HG03045 (cell line): Measurements from ENCODE around the gene WNT3A.
A peak's percentile ranks its signal among the peaks of the same experiment; 100 is the strongest.

Experiments used
- ATAC-seq: cut with Tn5 transposase; IDR thresholded peaks from one replicate; pipeline ENCODE4 v1.9.1; 2021; ENCODE audit warnings: mild to moderate bottlenecking, moderate library complexity; ENCODE audit not compliant: unreplicated experiment

Gene WNT3A

GRCh38 chr1:228097333-228098081, 90.7 kb downstream of the WNT3A start:
- ATAC-seq, result no peak

- no peak for ATAC-seq
These were observed 91.6 kb downstream of the WNT3A start for GRCh38 chr1:228098323-228098931.

- ATAC-seq, result no peak
These were observed 92.5 kb downstream of the WNT3A start for GRCh38 chr1:228099331-228099732.

GRCh38 chr1:228100822-228101613, 94.2 kb downstream of the WNT3A start:
- no peak for ATAC-seq

GRCh38 chr1:228101614-228101993, 94.8 kb downstream of the WNT3A start:
- ATAC-seq, result peak; percentile 0

- ATAC-seq, result peak; percentile 20
These were observed 95.4 kb downstream of the WNT3A start for GRCh38 chr1:228101994-228102790.

- ATAC-seq, result peak; percentile 68
These were observed 96.2 kb downstream of the WNT3A start, which contains the start of gene C1orf35 for GRCh38 chr1:228102791-228103620. Gene C1orf35, minus strand, starts transcription at chr1:228103325. Its CDS starts 98 bp downstream, at chr1:228103227.

GRCh38 chr1:228104526-228105269, 97.9 kb downstream of the WNT3A start:
- ATAC-seq, result no peak

GRCh38 chr1:228105270-228105995, 98.6 kb downstream of the WNT3A start:
- ATAC-seq, result no peak

- ATAC-seq, result no peak
These were observed 99.4 kb downstream of the WNT3A start for GRCh38 chr1:228105996-228106799.

- no peak for ATAC-seq
These were observed 99.9 kb downstream of the WNT3A start for GRCh38 chr1:228106800-228107054.

GRCh38 chr1:228107636-228108035, 100.8 kb downstream of the WNT3A start:
- ATAC-seq, result no peak

GRCh38 chr1:228108055-228108690, 101.4 kb downstream of the WNT3A start:
- ATAC-seq, result no peak

GRCh38 chr1:228108742-228109072, 101.9 kb downstream of the WNT3A start:
- ATAC-seq, result no peak

GRCh38 chr1:228109073-228109961, 102.5 kb downstream of the WNT3A start, which contains the start of gene MRPL55:
Gene MRPL55, minus strand, starts transcription at chr1:228109299. Its CDS starts 1,039 bp downstream, at chr1:228108260.
- ATAC-seq, result peak; percentile 91

- ATAC-seq, result peak; percentile 2
These were observed 103.2 kb downstream of the WNT3A start for GRCh38 chr1:228109962-228110488.
